ENCODE measurements around the gene GRIN2A.

DNA sequence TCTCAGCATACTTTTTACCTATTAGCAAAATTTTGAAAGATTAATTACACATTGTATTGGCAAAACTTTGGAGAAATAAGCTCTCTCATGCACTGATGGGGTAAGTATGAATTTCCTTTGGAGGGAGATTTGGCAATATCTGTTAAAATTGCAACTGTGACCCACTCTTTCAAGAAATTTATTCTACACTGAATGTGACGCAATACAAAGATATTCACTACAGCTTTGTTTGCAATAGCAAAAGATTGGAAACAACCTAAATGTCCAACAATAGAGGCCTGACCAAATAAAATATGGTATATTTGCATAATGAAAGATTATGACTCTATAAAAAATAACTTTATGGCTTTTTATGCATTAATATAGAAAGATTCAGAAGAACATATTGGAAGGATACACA lies 363.5 kb downstream of the GRIN2A start:
- no peak for TF ChIP-seq CTCF (IDR thresholded peaks at IDR 0.05; ENCODE audit: poor library complexity)
- TF ChIP-seq EZH2phosphoT487 (IDR thresholded peaks at IDR 0.05; ENCODE audit: low read depth, severe bottlenecking, unreplicated experiment) = no peak

Data from hepatocyte (in vitro differentiated cells).